ENCODE results near the gene KIAA1549.

The KIAA1549 gene

GRCh38 chr7:138872576-138872975, 108.6 kb downstream of the KIAA1549 start:
- no peak overlapping the region for H3K4me2 ChIP-seq

GRCh38 chr7:138871814-138872090, 109.4 kb downstream of the KIAA1549 start:
- TF ChIP-seq CTCF (conservative IDR thresholded peaks at IDR 0.05; ENCODE audit: low read depth, low read length) = no peak
- no peak overlapping the region for H2AFZ ChIP-seq (ENCODE audit: low read depth)
- no peaks in the 10 kb centered on the region for H3K4me1 ChIP-seq (ENCODE audit: low read depth, poor library complexity, severe bottlenecking)
- no peak overlapping the region for H3K4me3 ChIP-seq (IDR thresholded peaks at IDR 0.05; ENCODE audit: insufficient read depth, low read depth, low read length)
- no peaks in the 10 kb centered on the region for H3K79me2 ChIP-seq (ENCODE audit: insufficient read depth, low read depth)
- no peaks in the 10 kb centered on the region for H4K20me1 ChIP-seq (ENCODE audit: insufficient read depth)
- no peak overlapping the region for H3K4me2 ChIP-seq
- no peak overlapping the region for H3K27ac ChIP-seq
- H3K36me3 ChIP-seq (ENCODE audit: insufficient read depth) = no peaks in the 10 kb centered on the region
- H3K27me3 ChIP-seq (ENCODE audit: insufficient read depth, low read depth) = no peaks in the 10 kb centered on the region
- no peak overlapping the region for H3K9ac ChIP-seq

More at GRCh38 chr7:138872576-138872975, 108.6 kb downstream of the KIAA1549 start:
- Histone ChIP-seq H3K4me1 (ENCODE audit: low read depth, poor library complexity, severe bottlenecking) (no peaks in the 10 kb centered on the region), H4K20me1 (ENCODE audit: insufficient read depth) (no peaks in the 10 kb centered on the region), H3K36me3 (ENCODE audit: insufficient read depth) (no peaks in the 10 kb centered on the region), H3K27ac (no peak overlapping the region), H3K4me3 (IDR thresholded peaks at IDR 0.05; ENCODE audit: insufficient read depth, low read depth, low read length) (no peak overlapping the region), H3K79me2 (ENCODE audit: insufficient read depth, low read depth) (no peaks in the 10 kb centered on the region), H2AFZ (ENCODE audit: low read depth) (no peak overlapping the region), H3K27me3 (ENCODE audit: insufficient read depth, low read depth) (no peaks in the 10 kb centered on the region), H3K9ac (no peak overlapping the region)
- TF ChIP-seq CTCF (conservative IDR thresholded peaks at IDR 0.05; ENCODE audit: low read depth, low read length) = no peak

GRCh38 chr7:138871065-138871813, 110.0 kb downstream of the KIAA1549 start:
- H3K4me1 ChIP-seq (ENCODE audit: low read depth, poor library complexity, severe bottlenecking) = no peaks in the 10 kb centered on the region
- H3K4me3 ChIP-seq (IDR thresholded peaks at IDR 0.05; ENCODE audit: insufficient read depth, low read depth, low read length) = no peak overlapping the region
- no peak overlapping the region for H3K27ac ChIP-seq
- H3K79me2 ChIP-seq (ENCODE audit: insufficient read depth, low read depth) = no peaks in the 10 kb centered on the region
- no peak overlapping the region for H2AFZ ChIP-seq (ENCODE audit: low read depth)
- H3K27me3 ChIP-seq (ENCODE audit: insufficient read depth, low read depth) = no peaks in the 10 kb centered on the region
- H3K36me3 ChIP-seq (ENCODE audit: insufficient read depth) = no peaks in the 10 kb centered on the region
- no peaks in the 10 kb centered on the region for H4K20me1 ChIP-seq (ENCODE audit: insufficient read depth)
- no peak for TF ChIP-seq CTCF (conservative IDR thresholded peaks at IDR 0.05; ENCODE audit: low read depth, low read length)
- no peak overlapping the region for H3K9ac ChIP-seq
- H3K4me2 ChIP-seq = no peak overlapping the region

GRCh38 chr7:138869353-138869752, 111.8 kb downstream of the KIAA1549 start:
- Histone ChIP-seq H3K79me2 (ENCODE audit: insufficient read depth, low read depth) (no peaks in the 10 kb centered on the region), H2AFZ (ENCODE audit: low read depth) (no peak overlapping the region), H3K9ac (no peak overlapping the region), H3K4me2 (no peak overlapping the region), H3K27me3 (ENCODE audit: insufficient read depth, low read depth) (no peaks in the 10 kb centered on the region), H3K27ac (no peak overlapping the region), H3K4me3 (IDR thresholded peaks at IDR 0.05; ENCODE audit: insufficient read depth, low read depth, low read length) (no peak overlapping the region), H3K4me1 (ENCODE audit: low read depth, poor library complexity, severe bottlenecking) (no peaks in the 10 kb centered on the region), H4K20me1 (ENCODE audit: insufficient read depth) (no peaks in the 10 kb centered on the region), H3K36me3 (ENCODE audit: insufficient read depth) (no peaks in the 10 kb centered on the region)
- TF ChIP-seq CTCF (conservative IDR thresholded peaks at IDR 0.05; ENCODE audit: low read depth, low read length) = no peak

Data from KMS-11 (cell line).